Sciatic nerve (tissue), 2 donors: ENCODE results near the gene RILPL2. TPM values are rescaled to one million over a fixed set of nuclear protein-coding genes. Genes with fewer than 3 reads are reported as not detected.
"Not testable (repeated sequence)": the region's sequence is repeated elsewhere in the genome, so short reads cannot be mapped to it uniquely, and the experiment has no call there.

Experiments used
- ATAC-seq: fragments of 200-7000 bp; cut with Tn5 transposase; one replicate; pipeline ENCODE4 v1.9.1; 2020; ENCODE audit warnings: mild to moderate bottlenecking, moderate library complexity
- DNase-seq: peaks from one replicate; pipeline ENCODE4 v3.0.0-alpha.2; 2020; ENCODE audit warnings: low spot score
- intact Hi-C: fragments of 100-400 bp; cut with DNase I; formaldehyde crosslinking; loops from one replicate; pipeline ENCODE4 v1.14.2; 2022
- total RNA-seq: library from RNA; stranded (reverse); fragmentation: NEBNext Ultra II Directional; extraction: Animal tissue kit (Norgen Biotek cat#: 25700); gene quantifications from one replicate; pipeline ENCODE4 v1.2.1, GENCODE V29; 2021
- donor health status: DM: no; HTN: no; CAD: no.
- donor health status: DM: no; HTN: no; CAD: no.

The RILPL2 gene
- total RNA-seq, 1 donor from 2014 or later, result 5.3 TPM

DNA sequence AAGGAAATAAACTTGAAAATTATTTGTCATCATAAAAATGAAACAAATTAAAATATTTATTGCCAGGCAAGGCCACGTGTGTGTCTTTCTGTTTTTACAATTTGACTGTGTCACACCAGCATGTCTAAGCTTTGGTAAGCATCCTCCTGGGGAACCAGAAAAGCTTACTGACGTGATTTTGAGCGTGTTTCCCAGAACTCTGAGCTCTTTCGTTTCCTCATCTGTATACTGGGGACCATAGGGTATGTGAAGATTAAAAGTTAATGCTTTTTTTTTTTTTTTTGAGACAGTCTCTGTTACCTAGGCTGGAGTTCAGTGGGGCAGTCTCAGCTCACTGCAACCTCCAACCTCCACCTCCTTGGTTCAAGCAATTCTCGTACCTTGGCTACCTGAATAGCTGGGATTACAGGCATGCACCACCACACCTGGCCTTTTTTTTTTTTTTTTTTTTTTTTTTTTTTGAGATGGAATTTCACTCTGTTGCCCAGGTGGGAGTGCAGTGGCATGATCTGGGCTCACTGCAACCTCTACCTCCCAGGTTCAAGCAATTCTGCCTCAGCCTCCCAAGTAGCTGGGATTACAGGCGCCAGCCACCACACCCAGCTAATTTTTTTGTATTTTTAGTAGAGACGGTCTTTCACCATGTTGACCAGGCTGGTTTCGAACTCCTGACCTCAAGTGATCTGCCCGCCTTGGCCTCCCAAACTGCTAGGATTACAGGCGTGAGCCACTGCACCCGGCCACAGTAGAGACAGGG is 27.0 kb downstream of the RILPL2 start:
- ATAC-seq, intact Hi-C loops, DNase-seq: not testable (repeated sequence)

- DNase-seq, intact Hi-C loops, ATAC-seq: not testable (repeated sequence)
These were observed 27.9 kb downstream of the RILPL2 start for GRCh38 chr12:123408619-123409018.

DNA sequence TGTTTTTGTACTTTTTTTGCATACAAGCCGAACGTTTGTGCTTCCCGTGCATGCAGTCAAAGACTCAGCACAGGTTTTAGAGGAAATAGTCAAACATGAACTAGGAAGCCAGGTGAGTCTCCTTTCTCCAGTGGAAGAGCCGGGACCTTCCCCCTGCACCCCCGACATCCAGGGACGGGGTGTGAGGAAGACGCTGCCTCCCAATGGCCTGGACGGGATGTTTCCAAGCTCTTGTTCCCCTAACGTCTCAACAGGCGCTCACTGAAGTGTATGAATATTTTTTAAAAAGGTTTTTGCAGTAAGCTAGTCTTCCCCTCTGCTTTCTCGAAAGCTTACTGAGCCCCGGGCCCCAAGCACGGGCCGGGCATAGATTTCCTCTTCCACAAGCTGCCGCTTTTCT is 28.6 kb downstream of the RILPL2 start:
- intact Hi-C loops, DNase-seq, ATAC-seq: not testable (repeated sequence)

GRCh38 chr12:123407269-123407668 is 29.2 kb downstream of the RILPL2 start:
- ATAC-seq, intact Hi-C loops, DNase-seq: not testable (repeated sequence)

- intact Hi-C loops, result no loop called here
- ATAC-seq (no peak), DNase-seq (no peak)
These were observed 31.9 kb downstream of the RILPL2 start for GRCh38 chr12:123404581-123404980.

DNA sequence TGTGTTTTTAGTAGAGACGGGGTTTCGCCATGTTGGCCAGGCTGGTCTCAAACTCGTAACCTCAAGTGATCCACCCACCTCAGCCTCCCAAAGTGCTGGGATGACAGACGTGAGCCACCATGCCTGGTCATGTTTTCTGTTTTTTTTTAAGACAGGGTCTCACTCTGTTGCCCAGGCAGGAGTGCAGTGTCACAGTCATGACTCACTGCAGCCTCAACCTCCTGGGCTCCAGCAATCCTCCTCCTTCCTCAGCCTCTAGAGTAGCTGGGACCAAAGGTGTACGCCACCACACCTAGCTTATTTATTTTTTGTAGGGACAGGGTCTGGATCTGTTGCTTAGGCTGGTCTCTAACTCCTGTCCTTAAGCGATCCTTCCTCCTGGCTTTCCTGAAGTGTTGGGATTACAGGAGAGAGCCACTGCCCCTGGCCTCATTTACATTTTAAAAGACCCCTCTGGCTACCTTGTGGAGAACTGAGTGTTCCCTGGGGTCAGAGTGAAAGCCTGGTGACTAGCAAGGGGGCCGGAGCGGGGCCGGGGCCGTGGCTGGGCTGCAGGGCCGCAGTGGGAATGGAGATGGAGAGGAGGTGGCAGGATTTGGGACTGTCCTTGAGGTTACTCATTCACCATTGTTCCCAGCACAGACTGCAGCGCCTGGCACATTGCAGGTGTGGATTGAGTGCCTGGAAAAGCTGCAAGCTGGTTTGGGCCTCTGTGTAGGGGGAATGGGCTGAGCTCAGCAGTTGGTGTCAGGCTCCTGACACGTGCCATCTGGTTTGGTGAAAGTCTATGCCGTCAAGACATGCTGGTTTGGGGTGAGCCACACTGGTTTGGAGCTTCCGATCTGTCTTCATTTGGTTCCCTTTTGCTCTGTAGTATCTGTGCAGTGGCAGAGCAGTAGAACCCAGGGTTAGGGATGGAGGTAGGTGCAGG is 34.5 kb downstream of the RILPL2 start:
- intact Hi-C loops, result no loop called here
- DNase-seq (no peak), ATAC-seq (no peak)

DNA sequence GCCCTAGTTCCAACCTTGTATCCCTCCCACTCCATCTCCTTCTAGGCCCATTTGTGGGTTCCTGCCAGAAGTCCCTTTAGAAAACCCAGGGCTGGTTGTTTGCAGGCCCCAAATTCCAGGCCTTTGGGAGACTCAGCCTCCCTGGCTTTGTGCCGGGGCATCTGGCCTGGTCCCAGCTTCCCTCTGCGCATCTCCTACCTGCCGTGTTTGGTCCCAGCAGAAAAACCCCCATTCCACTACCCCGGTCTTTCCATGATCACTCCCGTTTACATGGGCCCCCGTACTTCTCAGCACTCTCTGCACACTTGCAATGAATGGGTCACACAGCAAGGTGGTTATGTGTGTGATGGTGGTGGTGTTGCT is 37.2 kb downstream of the RILPL2 start:
- intact Hi-C loops, result no loop called here
- ATAC-seq (no peak), DNase-seq (no peak)

- DNase-seq (no peak), ATAC-seq (peak; percentile 90)
- intact Hi-C loops, result no loop called here
These were observed 37.8 kb downstream of the RILPL2 start for GRCh38 chr12:123398550-123399254.

DNA sequence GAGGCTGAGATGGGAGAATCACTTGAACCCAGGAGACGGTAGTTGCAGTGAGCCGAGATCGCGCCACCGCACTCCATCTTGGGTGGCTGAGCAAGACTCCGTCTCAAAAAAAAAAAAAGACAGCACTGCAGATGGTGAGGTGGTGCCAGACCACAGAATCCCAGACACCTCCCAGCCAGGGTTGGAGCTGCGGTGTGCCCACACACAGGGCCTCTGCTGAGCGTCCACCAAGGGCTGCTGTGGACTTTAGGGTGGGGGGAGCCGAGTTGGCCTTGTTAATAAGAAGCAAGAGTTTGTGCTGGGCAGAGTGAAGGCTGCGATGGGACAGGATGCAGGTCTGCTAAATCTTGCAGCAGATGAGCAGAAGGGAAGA is 38.3 kb downstream of the RILPL2 start:
- DNase-seq, result no peak
- intact Hi-C loops, result no loop called here
- ATAC-seq, result no peak

GRCh38 chr12:123397400-123397799 is 39.1 kb downstream of the RILPL2 start:
- DNase-seq (no peak), ATAC-seq (no peak)
- intact Hi-C loops, result no loop called here

DNA sequence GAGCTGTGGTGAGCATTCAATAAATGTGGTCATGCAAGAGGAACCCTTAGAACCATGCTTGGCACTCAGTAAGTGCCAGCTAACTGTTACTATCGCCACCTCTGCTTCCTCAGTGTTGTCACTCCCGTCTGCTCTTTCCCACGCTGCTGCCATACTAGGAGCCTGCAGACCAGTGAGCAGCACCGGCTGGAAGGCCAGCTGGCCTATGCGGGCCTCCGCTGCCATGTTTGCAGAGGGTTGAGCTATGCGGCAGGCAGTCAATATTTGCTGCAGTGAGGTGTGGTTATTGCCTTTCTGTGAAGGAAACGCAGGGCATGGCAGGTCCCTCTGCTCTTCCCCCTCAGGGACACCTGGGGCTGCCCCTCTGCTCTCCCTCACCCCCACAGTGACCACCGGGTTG is 39.5 kb downstream of the RILPL2 start:
- intact Hi-C loops, result no loop called here
- no peak for DNase-seq
- ATAC-seq, result no peak

DNA sequence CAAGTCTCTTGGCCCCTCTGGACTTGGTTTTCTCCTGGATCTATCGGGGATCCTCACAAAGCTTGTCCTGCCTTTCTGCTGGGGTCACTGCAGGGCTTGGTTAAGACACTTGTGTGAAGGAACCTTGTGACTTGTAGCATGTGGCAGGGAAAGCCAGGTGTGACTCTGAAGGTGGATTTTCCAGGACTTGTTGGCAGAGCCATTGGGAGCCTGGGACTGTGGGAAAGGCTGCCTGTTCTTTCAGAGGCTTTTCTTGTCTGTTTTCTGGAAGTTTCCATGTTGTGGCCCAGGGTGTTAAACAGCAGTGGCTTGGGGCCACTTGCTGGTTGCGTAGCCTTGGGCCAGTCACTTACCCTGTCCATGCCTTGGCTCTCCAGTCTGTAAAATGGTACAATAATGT is 39.9 kb downstream of the RILPL2 start:
- DNase-seq (no peak), ATAC-seq (no peak)
- intact Hi-C loops, result no loop called here

GRCh38 chr12:123395236-123395635 is 41.2 kb downstream of the RILPL2 start:
- intact Hi-C loops, result no loop called here

GRCh38 chr12:123393747-123394146 is 42.7 kb downstream of the RILPL2 start:
- intact Hi-C loops, result no loop called here
- ATAC-seq (no peak), DNase-seq (no peak)

More at GRCh38 chr12:123395236-123395635, 41.2 kb downstream of the RILPL2 start:
- ATAC-seq, result no peak
- no peak for DNase-seq

DNA sequence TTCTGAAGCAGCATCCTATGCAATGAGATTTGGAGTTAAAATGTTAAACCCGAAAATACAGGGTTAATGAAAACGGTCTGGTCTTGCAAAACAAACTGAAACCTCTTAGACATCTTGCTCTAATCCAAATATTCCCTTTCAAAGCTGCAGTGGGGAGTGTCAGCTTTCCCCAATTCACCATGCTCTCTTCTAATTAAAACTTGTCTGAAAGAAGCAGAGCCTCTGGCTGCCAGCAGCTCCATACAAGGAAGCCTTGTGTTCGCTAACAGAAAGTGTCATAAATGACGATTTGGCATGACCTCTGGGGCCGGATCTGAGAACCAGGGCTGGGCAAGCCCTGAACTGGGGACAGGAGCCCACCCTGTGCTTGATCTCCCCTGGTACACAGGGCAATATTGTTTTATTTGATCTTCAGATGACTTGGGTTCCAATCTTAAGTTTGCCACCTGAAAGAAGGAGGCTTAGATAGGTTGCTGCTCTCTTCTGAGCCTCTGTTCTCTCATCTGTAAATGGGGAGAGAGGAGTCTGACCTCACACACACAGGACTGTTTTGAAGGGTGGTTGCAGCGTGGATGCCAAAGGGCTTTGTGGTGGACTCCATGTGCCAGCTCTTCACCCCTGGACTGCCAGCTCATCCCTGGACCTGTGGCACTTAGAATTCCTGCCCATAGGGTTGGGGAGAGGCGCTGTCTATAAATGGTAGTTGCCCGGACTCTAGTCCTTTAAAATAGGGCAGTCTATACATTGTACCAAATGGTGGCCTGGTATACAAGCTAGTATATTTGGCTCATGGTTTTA is 44.7 kb downstream of the RILPL2 start:
- intact Hi-C loops, result no loop called here
- ATAC-seq (no peak), DNase-seq (no peak)

DNA sequence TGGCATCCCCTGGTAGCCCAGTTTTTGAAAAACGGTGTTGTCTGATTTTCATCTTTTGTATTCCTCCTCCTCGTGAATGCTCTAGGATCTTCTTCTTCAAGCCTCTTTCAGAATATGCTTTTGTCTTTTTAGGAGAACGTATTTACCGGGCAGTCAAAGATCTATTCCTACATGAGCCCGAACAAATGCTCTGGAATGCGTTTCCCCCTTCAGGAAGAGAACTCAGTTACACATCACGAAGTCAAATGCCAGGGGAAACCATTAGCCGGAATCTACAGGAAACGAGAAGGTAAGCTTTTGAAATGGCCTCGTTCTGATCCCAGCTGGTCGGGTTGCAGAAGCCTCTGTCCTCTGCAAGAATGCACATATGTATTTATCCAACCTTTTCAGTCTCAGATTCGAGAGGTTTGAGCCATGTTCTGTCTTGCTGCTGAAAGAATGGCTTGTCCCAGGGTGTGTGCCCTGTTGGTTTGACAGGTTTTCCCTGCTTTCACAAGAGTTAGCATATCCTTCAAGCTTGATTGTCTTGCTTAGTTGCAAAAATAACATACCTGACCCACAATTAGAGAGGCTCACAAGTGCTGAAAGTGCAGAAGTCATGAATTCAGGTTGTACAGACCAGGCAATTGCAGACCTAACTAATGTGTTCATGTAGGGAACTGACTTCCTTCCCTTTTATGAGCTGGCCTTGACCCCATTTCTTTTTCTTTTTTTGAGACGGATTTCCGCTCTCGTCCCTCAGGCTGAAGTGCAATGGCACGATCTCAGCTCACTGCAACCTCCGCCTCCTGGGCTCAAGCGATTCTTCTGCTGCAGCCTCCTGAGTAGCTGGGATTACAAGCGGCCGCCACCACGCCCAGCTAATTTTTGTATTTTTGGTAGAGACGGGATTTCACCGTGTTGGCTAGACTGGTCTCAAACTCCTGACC is 45.7 kb downstream of the RILPL2 start:
- DNase-seq, result no peak
- intact Hi-C loops, result no loop called here
- no peak for ATAC-seq

- intact Hi-C loops, result no loop called here
- no peak for DNase-seq
- peak; percentile 40 for ATAC-seq
These were observed 46.7 kb downstream of the RILPL2 start for GRCh38 chr12:123389560-123390351.
